H54 (cell line): Measurements from ENCODE around the gene MED25.

Source experiments
- DNase-seq: peaks from one replicate; pipeline ENCODE4 v3.0.0; 2011; ENCODE audit warnings: low spot score, mixed read lengths; ENCODE audit not compliant: insufficient read length
- FAIRE-seq: peaks from 3 replicates; lab custom pipeline; 2011; peaks lifted over from hg19 to GRCh38; lab: Jason Lieb, UNC
- POLR2A ChIP-seq: IDR thresholded peaks from 2 replicates; pipeline ENCODE4 v1.6.1; 2011; ENCODE audit warnings: low read depth, mild to moderate bottlenecking, low read length

MED25 gene

DNA sequence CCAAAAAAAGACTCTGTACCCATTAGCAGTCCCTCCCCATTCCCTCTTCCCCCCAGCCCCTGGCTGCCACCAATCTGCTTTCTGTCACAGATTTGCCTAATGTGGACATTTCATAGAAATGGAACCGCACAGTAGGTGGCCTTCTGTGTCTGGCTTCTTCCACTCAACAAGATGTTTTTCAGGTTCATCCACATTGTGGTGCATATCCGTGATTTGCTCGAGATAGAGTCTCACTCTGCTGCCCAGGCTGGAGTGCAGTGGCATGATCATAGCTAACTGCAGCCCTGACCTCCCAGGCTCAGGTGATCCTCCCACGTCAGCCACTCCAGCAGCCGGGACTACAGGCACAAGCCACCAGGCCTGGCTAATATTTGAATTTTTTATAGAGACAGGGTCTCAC, 30.3 kb upstream of the MED25 start:
- no peak for DNase-seq
- no peak for TF ChIP-seq POLR2A
- FAIRE-seq = no peak

DNA sequence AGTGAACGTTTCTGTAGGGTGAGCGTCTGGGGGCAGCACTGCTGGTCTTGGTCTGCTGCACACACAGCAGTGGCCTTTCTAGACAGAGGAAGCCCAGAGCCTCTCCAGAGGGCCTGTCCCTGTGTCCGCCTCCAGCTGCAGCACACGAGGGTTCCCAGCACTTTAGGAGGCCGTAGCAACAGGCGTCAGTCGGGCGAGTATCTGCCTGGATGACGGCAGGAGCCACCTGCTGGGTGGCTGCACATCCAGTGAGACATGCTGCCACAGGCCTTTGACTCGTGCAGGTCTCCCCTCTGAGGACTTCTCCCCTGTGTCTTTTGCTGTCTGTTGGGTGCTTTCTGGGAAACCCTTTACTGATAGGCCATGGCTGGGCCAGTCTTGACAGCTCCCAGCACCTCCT, 29.2 kb upstream of the MED25 start:
- TF ChIP-seq POLR2A = no peak
- FAIRE-seq = no peak
- DNase-seq = no peak

DNA sequence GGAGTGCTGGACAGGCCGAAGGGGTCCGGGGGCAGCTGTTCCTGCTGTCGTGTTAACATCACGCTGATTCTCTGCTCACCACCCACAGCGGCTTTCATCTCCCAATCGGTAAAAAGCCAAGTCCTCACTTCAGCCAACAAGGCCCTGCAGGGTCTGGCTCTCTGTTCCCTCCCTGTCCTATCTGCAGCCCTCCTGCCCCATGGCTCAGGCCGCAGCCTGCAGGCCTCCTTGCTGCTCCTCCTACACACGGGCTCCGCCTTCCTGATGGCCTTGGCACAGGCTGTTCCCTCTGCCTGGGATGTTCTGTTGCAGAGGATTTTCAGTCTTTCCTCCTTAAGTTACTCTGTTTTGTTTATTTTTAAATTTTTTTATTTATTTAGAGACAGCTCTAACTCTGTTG, 27.2 kb upstream of the MED25 start:
- TF ChIP-seq POLR2A = no peak
- DNase-seq = no peak
- FAIRE-seq = no peak

DNA sequence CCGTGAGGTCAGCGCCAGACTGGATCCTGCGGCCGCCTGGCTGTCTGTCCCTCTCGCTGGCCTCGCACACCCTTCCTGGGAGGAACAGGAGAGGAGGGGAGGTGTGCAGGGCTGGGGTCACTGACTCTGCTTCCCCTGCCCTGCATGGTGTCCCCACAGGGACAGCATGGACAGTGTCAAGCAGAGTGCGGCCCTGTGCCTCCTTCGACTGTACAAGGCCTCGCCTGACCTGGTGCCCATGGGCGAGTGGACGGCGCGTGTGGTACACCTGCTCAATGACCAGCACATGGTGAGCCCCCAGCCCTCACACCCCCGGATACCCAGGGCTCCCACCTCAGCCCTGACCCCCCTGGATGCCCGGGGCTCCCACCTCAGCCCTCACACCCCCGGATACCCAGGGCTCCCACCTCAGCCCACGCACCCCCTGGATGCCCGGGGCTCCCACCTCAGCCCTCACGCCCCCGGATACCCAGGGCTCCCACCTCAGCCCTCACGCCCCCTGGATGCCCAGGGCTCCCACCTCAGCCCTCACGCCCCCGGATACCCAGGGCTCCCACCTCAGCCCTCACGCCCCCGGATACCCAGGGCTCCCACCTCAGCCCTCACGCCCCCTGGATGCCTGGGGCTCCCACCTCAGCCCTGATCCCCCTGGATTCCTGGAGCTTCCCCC, 26.2 kb upstream of the MED25 start:
- no peak for TF ChIP-seq POLR2A
- DNase-seq = no peak
- no peak for FAIRE-seq

DNA sequence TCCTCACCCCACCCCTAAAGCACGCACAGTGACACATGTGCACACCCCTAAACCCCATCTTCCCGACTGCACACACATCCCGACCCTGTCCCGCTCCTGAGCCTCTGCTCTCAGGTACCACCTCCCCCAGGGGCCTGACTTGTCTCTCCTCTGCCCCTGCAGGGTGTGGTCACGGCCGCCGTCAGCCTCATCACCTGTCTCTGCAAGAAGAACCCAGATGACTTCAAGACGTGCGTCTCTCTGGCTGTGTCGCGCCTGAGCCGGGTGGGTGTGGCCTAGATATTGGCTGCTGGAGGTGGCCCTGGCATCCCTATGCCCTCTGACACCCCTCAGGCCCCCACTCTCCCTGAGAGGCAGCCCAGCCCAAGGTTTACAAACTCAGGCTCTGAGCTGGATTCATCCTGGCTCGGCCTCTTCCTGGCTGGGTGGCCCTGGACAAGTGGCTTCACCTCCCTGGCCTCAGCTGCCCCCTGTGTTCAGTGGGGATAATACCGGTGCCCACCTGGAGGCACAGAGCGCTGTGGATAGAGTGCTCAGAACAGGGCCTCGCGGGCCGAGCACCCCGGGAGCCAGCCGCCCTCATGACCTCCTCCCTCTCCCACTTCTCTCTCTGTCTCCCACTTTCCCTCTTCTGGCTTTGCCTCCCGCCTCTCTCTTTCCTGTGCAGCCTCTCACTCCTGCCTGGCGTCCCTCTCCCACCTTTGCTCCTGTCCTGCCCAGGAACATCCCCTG, 25.1 kb upstream of the MED25 start:
- DNase-seq = no peak
- no peak for TF ChIP-seq POLR2A
- FAIRE-seq = no peak

DNA sequence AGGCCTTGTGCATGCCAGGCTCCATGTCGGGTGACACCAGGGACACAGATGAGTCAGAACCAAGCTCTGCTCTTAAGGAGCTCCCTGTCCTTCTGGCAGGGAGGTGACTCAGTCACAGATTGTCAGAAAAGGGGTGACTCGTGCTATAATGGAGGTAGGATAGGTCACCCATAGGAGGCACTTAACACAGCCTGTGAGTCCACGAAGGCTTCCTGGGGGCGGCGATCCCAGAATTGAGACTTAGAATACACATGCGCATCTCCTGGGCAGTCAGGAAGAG, 24.6 kb upstream of the MED25 start:
- no peak for TF ChIP-seq POLR2A
- DNase-seq (peak; percentile 74), FAIRE-seq (no peak)

DNA sequence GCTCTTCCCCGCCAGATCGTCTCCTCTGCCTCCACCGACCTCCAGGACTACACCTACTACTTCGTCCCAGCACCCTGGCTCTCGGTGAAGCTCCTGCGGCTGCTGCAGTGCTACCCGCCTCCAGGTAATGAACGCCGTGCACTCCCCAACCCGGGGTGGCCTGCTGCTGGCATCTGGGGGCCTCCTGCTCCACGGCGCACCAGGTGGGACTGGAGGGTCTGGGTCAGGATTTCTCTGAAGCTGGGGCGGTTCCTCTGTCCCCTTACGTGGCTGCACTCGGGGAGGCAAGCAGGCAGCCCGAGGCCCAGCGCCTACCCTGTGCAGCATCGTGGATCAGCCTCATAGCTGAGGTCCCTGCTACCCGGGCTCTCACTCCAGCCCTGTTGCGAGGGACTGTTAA, 22.5 kb upstream of the MED25 start:
- DNase-seq (no peak), FAIRE-seq (no peak)
- no peak for TF ChIP-seq POLR2A

DNA sequence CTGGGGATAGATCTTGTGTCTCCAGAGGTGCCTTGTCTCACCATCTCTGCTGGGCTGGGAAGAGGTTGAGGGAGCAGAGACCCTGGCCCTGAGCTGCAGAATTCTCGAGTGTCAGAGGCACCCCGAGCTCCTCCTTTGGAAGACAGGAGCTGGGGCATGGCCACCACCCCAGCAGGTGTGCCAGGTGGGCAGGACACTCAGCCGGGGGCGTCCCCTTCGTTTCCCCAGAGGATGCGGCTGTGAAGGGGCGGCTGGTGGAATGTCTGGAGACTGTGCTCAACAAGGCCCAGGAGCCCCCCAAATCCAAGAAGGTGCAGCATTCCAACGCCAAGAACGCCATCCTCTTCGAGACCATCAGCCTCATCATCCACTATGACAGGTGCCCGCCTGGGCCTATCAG, 19.5 kb upstream of the MED25 start:
- TF ChIP-seq POLR2A = no peak
- FAIRE-seq (no peak), DNase-seq (no peak)

DNA sequence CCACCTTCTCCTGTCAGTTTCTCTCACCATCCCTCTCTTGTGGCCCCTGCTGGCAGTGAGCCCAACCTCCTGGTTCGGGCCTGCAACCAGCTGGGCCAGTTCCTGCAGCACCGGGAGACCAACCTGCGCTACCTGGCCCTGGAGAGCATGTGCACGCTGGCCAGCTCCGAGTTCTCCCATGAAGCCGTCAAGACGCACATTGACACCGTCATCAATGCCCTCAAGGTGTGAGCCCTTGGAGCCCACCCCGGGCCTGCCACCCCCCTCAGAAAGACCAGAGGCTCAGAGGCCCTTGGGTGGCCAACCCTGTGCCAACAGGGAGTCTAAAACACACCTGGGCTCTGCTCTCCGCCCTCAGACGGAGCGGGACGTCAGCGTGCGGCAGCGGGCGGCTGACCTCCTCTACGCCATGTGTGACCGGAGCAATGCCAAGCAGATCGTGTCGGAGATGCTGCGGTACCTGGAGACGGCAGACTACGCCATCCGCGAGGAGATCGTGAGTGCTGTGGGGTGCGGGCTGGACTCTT, 18.8 kb upstream of the MED25 start:
- no peak for DNase-seq
- TF ChIP-seq POLR2A = no peak
- no peak for FAIRE-seq

DNA sequence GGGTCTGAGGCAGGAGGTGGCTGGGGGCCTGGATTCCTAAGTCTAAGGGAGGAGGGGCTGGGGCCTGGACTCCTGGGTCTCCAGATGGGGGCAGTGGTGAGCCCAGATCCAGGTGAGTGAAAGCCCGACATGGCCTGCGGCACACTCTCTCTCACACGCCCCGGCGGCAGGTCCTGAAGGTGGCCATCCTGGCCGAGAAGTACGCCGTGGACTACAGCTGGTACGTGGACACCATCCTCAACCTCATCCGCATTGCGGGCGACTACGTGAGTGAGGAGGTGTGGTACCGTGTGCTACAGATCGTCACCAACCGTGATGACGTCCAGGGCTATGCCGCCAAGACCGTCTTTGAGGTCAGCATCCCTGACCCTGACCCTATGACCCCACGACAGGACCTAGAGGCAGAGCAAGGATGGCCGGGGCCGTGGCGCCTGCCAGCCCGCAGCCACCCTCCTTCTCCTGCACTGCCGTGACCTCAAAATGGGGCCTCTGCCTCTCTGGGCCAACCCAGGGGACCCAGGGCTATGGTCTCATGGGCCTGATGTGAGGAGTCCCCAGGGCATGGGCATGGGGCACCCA, 18.2 kb upstream of the MED25 start:
- DNase-seq (no peak), FAIRE-seq (no peak)
- TF ChIP-seq POLR2A = no peak

DNA sequence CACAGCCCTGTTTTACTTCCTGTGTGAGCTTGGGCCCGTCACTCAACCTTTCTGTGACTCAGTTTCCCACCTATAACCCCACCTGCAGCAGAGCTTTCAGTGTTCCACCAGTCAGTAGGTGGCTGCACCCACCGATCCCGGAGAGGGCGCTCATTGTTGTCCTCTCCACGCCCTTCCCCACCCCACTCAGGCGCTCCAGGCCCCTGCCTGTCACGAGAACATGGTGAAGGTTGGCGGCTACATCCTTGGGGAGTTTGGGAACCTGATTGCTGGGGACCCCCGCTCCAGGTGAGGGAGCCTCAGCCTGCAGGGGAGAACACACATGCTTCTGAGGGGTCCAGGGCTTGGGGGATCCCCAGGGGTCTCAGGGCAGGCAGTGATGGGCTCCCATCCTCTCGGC, 17.3 kb upstream of the MED25 start:
- FAIRE-seq (no peak), DNase-seq (no peak)
- TF ChIP-seq POLR2A = no peak

DNA sequence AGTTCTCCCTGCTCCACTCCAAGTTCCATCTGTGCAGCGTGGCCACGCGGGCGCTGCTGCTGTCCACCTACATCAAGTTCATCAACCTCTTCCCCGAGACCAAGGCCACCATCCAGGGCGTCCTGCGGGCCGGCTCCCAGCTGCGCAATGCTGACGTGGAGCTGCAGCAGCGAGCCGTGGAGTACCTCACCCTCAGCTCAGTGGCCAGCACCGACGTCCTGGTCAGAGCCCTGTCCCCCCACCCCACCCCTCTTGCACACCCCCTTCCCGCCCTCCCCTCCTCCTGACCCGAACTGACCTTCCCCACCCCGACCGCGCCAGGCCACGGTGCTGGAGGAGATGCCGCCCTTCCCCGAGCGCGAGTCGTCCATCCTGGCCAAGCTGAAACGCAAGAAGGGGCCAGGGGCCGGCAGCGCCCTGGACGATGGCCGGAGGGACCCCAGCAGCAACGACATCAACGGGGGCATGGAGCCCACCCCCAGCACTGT, 16.6 kb upstream of the MED25 start:
- no peak for TF ChIP-seq POLR2A
- FAIRE-seq (no peak), DNase-seq (no peak)

DNA sequence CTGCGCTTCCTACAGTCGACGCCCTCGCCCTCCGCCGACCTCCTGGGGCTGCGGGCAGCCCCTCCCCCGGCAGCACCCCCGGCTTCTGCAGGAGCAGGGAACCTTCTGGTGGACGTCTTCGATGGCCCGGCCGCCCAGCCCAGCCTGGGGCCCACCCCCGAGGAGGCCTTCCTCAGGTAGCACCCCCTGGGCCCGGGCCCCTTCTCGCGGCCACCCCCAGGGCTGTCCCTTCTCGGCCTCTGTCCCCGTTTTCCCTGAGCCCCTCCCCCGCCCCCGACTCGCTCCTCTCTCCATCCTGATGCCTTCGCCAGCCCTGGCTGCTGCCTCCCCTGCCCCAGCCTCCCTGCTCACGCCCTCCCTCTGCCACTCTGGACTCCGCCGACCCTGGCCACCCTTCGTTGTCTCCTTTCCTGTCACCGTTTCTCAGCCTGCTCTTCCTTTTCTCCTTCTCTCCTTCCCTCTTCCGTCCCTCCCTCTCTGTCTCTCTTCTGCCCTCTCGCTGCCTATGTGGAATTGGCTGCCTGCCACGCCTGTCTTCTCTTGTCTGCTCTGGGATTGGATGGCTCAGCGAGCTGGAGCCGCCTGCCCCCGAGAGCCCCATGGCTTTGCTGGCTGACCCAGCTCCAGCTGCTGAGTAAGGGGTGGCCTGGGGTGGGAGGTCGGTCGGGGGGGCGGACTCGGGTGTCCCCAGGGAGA, 16.0 kb upstream of the MED25 start:
- no peak for TF ChIP-seq POLR2A
- FAIRE-seq (no peak), DNase-seq (no peak)
